ENCODE results near the gene XRN1.

- TF ChIP-seq CTCF (optimal IDR thresholded peaks at IDR 0.05 in 1 of 3, IDR thresholded peaks at IDR 0.05 in 1 of 3, conservative IDR thresholded peaks at IDR 0.05 in 1 of 3; ENCODE audit: extremely low read depth in 1 of 3, insufficient read depth in 2 of 3, low read length in 3 of 3), result no peak
- TF ChIP-seq EZH2 (IDR thresholded peaks at IDR 0.05; ENCODE audit: low read length), result no peak
Measured at GRCh38 chr3:142285083-142285517, 162.7 kb downstream of the XRN1 start.

All from keratinocyte (primary cell).